ENCODE results near the gene AP2M1.

Gene AP2M1

DNA sequence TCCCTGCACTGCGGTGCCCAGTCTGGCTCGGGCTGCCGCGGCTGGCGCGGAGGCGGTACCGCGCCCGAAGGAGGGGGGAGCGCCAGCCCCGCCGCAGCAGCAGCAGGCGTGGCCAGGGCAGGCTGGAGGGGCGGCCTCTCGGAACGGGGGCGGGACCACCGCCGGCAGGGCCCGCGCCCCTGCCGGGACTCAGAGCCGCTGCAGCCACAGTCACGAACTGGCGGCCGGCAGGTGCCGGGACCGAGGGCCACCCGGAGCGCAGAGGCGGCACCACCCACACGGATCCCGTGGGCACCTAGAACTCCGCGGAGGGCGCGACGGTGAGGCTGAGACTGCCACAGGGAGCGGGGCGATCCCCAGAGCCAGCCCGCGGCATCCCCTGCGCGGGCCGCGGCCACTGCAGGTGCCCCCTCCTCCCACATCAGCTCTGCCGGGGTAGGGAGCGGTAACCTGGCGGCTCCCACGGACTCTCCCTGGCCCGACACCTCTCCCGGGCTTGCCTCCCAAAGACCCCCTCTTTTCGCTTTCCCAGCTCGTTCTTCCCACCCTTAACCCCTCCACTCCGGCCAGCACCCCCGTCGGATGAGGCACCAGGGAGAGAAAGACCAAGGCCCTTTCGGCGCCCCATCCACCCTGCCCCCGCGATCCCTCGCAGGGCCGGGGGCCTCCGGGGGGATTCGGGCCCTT is 54.9 kb downstream of the AP2M1 start, which contains the start of gene VWA5B2:
Gene VWA5B2, plus strand, starts transcription at position 192 of the 687 bp plus-strand sequence. CDS start 944 bp downstream, outside the sequence.
- peak; percentile 54 for DNase-seq

DNA sequence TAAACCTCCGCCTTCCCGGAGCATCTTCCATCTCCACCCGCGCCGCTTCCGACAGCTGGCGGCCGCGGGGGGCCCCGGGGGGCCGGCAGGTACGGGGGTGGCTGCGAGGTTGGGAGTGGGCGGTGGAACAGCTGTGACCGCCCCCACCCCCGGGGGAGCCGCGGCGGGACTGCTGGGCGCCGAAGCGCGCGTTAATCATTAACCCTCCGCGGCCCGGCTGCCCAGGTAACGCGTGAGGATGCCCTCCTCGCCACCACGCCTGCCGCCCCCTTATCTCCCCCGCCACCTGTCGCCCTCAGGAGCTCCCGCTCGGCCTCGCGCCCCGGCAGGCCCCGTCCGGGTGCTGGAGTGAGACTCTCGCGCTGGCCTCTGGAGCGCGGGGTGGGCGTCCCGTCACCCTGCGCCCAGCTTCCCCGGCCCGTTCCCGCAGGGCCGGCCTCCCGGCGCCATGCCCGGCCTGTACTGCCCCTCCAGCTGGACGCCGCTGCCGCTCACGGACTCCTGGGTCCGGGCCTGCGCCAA is 55.5 kb downstream of the AP2M1 start:
- no peak for DNase-seq

DNA sequence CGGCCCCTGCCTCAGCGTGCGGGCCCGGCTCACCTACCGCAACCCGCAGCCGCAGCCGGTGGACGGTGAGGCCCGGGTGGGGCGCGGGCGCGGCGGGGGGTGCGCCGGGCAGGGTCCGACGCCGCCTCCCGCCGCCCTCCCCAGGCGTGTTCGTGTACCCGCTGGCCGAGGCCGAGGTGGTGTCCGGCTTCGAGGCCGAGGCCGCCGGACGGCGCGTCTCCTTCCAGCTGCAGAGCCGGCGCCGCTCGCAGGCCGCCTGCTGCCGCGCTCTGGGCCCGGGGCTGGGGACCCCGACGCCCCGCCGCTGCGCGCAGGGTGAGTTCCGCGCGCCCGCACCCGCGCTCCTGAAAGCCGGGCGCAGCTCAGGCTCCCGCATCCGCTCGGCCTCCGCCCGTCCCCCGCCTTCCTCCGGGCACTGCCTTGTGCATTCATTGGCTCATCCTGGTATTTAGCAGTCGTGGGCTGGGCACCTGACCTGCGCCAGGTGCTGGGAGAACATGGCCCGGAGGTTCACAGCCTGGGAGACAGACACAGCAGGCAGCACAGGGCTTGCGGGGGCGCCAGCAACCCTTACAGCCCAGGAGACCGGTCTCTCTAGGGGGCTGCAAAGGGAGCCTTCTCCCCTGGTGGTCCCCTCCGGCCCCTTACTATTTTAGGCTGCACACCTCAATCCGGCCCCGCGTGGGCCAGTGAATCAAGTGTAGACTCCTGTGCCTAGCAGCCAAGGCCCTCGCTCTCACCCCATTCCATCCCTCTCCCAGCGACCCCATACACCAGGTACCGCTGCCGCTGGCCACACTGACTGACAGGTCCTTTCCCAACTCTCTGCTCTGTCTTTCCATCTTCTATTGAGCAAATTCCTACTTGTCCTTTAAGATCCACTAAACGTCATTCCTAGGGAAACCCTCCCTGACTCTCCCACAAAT is 56.2 kb downstream of the AP2M1 start:
- no peak for DNase-seq

DNA sequence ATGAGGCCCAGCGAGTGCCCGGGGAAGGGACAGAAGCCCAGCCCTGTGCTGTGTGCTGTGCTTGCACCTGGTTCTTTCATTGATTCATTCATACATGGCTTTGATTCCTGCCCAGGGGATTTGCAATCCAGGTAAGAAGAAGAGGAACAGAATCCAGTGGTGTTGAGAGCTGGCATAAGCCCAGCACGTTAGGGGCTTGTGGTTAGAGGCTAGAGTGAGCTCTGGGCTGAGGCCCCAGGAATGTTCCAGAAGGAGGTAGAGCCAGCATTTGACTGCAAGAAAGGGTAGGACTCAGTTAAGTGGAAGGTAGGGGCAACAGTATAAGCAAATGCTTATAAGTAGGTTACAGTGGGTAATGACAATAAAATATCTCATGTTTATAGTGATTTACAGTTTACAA is 57.0 kb downstream of the AP2M1 start:
- DNase-seq = no peak

DNA sequence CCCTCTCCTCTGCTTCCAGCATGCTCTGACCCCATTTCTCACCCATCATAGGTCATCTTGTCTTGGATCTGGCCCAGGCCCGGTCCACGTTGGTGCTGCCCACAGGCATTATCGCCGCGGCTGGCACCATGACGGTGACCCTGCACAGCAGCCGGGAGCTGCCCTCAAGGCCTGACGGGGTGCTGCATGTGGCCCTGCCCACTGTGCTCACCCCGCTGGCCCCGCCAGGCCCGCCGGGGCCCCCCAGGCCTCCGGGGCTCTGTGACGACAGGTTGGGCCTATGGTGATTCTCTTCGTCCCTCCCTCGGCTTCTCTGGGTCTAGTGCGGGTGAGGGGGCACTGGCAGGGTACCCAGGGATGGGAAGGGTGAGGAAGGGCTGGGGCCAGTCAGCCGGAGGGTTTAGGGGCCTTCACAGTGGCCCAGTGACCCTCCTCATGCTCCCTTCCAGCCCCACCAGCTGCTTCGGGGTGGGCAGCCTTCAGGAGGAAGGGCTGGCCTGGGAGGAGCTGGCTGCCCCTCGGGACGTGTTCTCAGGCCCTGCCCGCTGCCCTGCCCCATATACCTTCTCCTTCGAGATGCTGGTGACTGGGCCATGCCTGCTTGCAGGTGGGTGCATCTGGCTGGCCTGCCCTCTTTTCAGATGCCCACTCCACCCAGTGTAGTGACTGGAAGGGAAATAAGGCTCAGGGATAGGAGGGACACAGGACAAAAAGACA is 58.6 kb downstream of the AP2M1 start:
- no peak for DNase-seq

Data from NCI-H446 treated with DMSO at 0.1 percent for 48 hours (cell line).